ENCODE measurements around the gene SCGB1D2.

SCGB1D2 gene

GRCh38 chr11:62217191-62217748 is 24.8 kb upstream of the SCGB1D2 start:
- Histone ChIP-seq H3K27me3 (no peaks in the 10 kb centered on the region), H4K20me1 (no peaks in the 10 kb centered on the region), H3K4me3 (no peak overlapping the region), H3K9me3 (peaks cover 12% of the 10 kb centered on the region), H3K4me2 (no peak overlapping the region), H3K4me1 (no peaks in the 10 kb centered on the region), H3K9ac (no peak overlapping the region), H3K36me3 (no peaks in the 10 kb centered on the region), H3K27ac (no peak overlapping the region)
- no peak for TF ChIP-seq Cebpa-rat (IDR thresholded peaks at IDR 0.05)

GRCh38 chr11:62221498-62221897 is 20.5 kb upstream of the SCGB1D2 start:
- Histone ChIP-seq H3K4me2 (no peak overlapping the region), H3K36me3 (no peaks in the 10 kb centered on the region), H3K27me3 (no peaks in the 10 kb centered on the region), H4K20me1 (no peaks in the 10 kb centered on the region), H3K9ac (no peak overlapping the region), H3K9me3 (peaks cover 36% of the 10 kb centered on the region), H3K4me3 (no peak overlapping the region), H3K4me1 (no peaks in the 10 kb centered on the region), H3K27ac (no peak overlapping the region)
- TF ChIP-seq Cebpa-rat (IDR thresholded peaks at IDR 0.05): no peak

- H3K4me3 ChIP-seq: no peak overlapping the region
- H3K9ac ChIP-seq: no peak overlapping the region
- no peak for TF ChIP-seq Cebpa-rat (IDR thresholded peaks at IDR 0.05)
These were observed 18.9 kb upstream of the SCGB1D2 start for GRCh38 chr11:62223095-62223494.

GRCh38 chr11:62233730-62234129 is 8.3 kb upstream of the SCGB1D2 start:
- no peak overlapping the region for H3K4me3 ChIP-seq
- H3K9ac ChIP-seq: no peak overlapping the region
- no peaks in the 10 kb centered on the region for H3K27me3 ChIP-seq
- H3K9me3 ChIP-seq: no peaks in the 10 kb centered on the region
- H4K20me1 ChIP-seq: no peaks in the 10 kb centered on the region
- no peaks in the 10 kb centered on the region for H3K4me1 ChIP-seq
- no peak for TF ChIP-seq Cebpa-rat (IDR thresholded peaks at IDR 0.05)
- no peak overlapping the region for H3K4me2 ChIP-seq
- H3K27ac ChIP-seq: no peak overlapping the region
- no peaks in the 10 kb centered on the region for H3K36me3 ChIP-seq

More at GRCh38 chr11:62223095-62223494, 18.9 kb upstream of the SCGB1D2 start:
- Histone ChIP-seq H4K20me1 (no peaks in the 10 kb centered on the region), H3K36me3 (no peaks in the 10 kb centered on the region), H3K9me3 (peaks cover 36% of the 10 kb centered on the region), H3K4me2 (no peak overlapping the region), H3K4me1 (no peaks in the 10 kb centered on the region), H3K27me3 (no peaks in the 10 kb centered on the region), H3K27ac (no peak overlapping the region)

- TF ChIP-seq Cebpa-rat (IDR thresholded peaks at IDR 0.05): no peak
- Histone ChIP-seq H3K9me3 (no peaks in the 10 kb centered on the region), H3K9ac (no peak overlapping the region), H3K36me3 (no peaks in the 10 kb centered on the region), H3K4me1 (no peaks in the 10 kb centered on the region), H3K4me2 (no peak overlapping the region), H4K20me1 (no peaks in the 10 kb centered on the region), H3K4me3 (no peak overlapping the region), H3K27ac (no peak overlapping the region), H3K27me3 (no peaks in the 10 kb centered on the region)
These were observed 5.9 kb upstream of the SCGB1D2 start for GRCh38 chr11:62236187-62236586.

GRCh38 chr11:62237499-62237898 is 4.5 kb upstream of the SCGB1D2 start:
- H3K9ac ChIP-seq: no peak overlapping the region
- no peak overlapping the region for H3K4me2 ChIP-seq
- no peaks in the 10 kb centered on the region for H3K4me1 ChIP-seq
- H3K27ac ChIP-seq: no peak overlapping the region
- no peak overlapping the region for H3K4me3 ChIP-seq
- H3K36me3 ChIP-seq: no peaks in the 10 kb centered on the region
- H4K20me1 ChIP-seq: no peaks in the 10 kb centered on the region
- no peaks in the 10 kb centered on the region for H3K27me3 ChIP-seq
- no peaks in the 10 kb centered on the region for H3K9me3 ChIP-seq
- no peak for TF ChIP-seq Cebpa-rat (IDR thresholded peaks at IDR 0.05)

GRCh38 chr11:62238151-62238550 is 3.9 kb upstream of the SCGB1D2 start:
- Histone ChIP-seq H3K9ac (no peak overlapping the region), H3K4me1 (no peaks in the 10 kb centered on the region)

GRCh38 chr11:62241095-62241494 is 944 bp upstream of the SCGB1D2 start:
- no peak overlapping the region for H3K4me3 ChIP-seq
- H4K20me1 ChIP-seq: no peaks in the 10 kb centered on the region
- no peak overlapping the region for H3K4me2 ChIP-seq
- H3K27ac ChIP-seq: no peak overlapping the region
- no peak for TF ChIP-seq Cebpa-rat (IDR thresholded peaks at IDR 0.05)
- H3K36me3 ChIP-seq: no peaks in the 10 kb centered on the region
- no peak overlapping the region for H3K9ac ChIP-seq
- H3K4me1 ChIP-seq: no peaks in the 10 kb centered on the region
- H3K9me3 ChIP-seq: no peaks in the 10 kb centered on the region
- H3K27me3 ChIP-seq: no peaks in the 10 kb centered on the region

More at GRCh38 chr11:62238151-62238550, 3.9 kb upstream of the SCGB1D2 start:
- Histone ChIP-seq H3K9me3 (no peaks in the 10 kb centered on the region), H3K27ac (no peak overlapping the region), H3K4me2 (no peak overlapping the region), H4K20me1 (no peaks in the 10 kb centered on the region), H3K36me3 (no peaks in the 10 kb centered on the region), H3K27me3 (no peaks in the 10 kb centered on the region), H3K4me3 (no peak overlapping the region)
- TF ChIP-seq Cebpa-rat (IDR thresholded peaks at IDR 0.05): no peak

GRCh38 chr11:62245271-62245753 is 3.3 kb downstream of the SCGB1D2 start:
- no peak for TF ChIP-seq Cebpa-rat (IDR thresholded peaks at IDR 0.05)
- Histone ChIP-seq H3K4me3 (no peak overlapping the region), H3K9me3 (peaks cover 3% of the 10 kb centered on the region), H4K20me1 (no peaks in the 10 kb centered on the region), H3K27ac (no peak overlapping the region), H3K36me3 (no peaks in the 10 kb centered on the region), H3K4me2 (no peak overlapping the region), H3K9ac (no peak overlapping the region), H3K4me1 (peaks cover 15% of the 10 kb centered on the region), H3K27me3 (no peaks in the 10 kb centered on the region)

- H3K36me3 ChIP-seq: no peaks in the 10 kb centered on the region
- no peak for TF ChIP-seq Cebpa-rat (IDR thresholded peaks at IDR 0.05)
- H4K20me1 ChIP-seq: no peaks in the 10 kb centered on the region
- no peaks in the 10 kb centered on the region for H3K27me3 ChIP-seq
- peaks cover 15% of the 10 kb centered on the region for H3K4me1 ChIP-seq
- no peak overlapping the region for H3K4me2 ChIP-seq
- peaks cover 42% of the 10 kb centered on the region for H3K9me3 ChIP-seq
- H3K4me3 ChIP-seq: no peak overlapping the region
- H3K9ac ChIP-seq: no peak overlapping the region
- H3K27ac ChIP-seq: no peak overlapping the region
These were observed 9.7 kb downstream of the SCGB1D2 start for GRCh38 chr11:62251698-62252097.

Measured in BLaER1 (cell line).